Spleen (tissue), 13 donors: ENCODE results near the gene IRS2. TPM values are rescaled to one million over a fixed set of nuclear protein-coding genes. Genes with fewer than 3 reads are reported as not detected.

ENCODE experiments used
- DNase-seq: peaks from one replicate; pipeline ENCODE4 v3.0.0-alpha.2; 2020
- H3K27ac ChIP-seq, 8 donors: fragments of 200-600 bp; sonication (generic) in 7 of 8; 1 replicate in 4 of 8; 2 replicates in 4 of 8; pipeline versions ENCODE4 v1.5.0 to v1.8.0; 2016 to 2021; ENCODE audit warnings: inconsistent platforms in 4 of 8, mild to moderate bottlenecking in 4 of 8, moderate library complexity in 1 of 8
- H3K27me3 ChIP-seq, 7 donors: fragments of 200-600 bp; sonication (generic) in 6 of 7; replicated peaks in 1 of 7; 1 replicate in 4 of 7; 2 replicates in 3 of 7; pipeline versions ENCODE4 v1.5.0 to v1.8.0; 2016 to 2021; ENCODE audit warnings: inconsistent platforms in 3 of 7, mild to moderate bottlenecking in 1 of 7
- H3K36me3 ChIP-seq, 6 donors: fragments of 200-600 bp; sonication (generic) in 5 of 6; 1 replicate in 4 of 6; 2 replicates in 2 of 6; pipeline versions ENCODE4 v1.5.0 to v1.8.0; 2016 to 2021; ENCODE audit warnings: inconsistent platforms in 2 of 6
- H3K4me1 ChIP-seq, 6 donors: fragments of 200-600 bp; sonication (generic) in 5 of 6; 1 replicate in 3 of 6; 2 replicates in 3 of 6; pipeline versions ENCODE4 v1.5.0 to v1.8.0; 2016 to 2021; ENCODE audit warnings: inconsistent platforms in 3 of 6
- H3K4me3 ChIP-seq, 8 donors: fragments of 200-600 bp; sonication (generic) in 7 of 8; 1 replicate in 4 of 8; 2 replicates in 4 of 8; pipeline versions ENCODE4 v1.5.0 to v1.8.0; 2016 to 2021; ENCODE audit warnings: inconsistent platforms in 4 of 8, mild to moderate bottlenecking in 4 of 8, moderate library complexity in 2 of 8
- H3K9me3 ChIP-seq, 8 donors: fragments of 200-600 bp; sonication (generic) in 7 of 8; 1 replicate in 4 of 8; 2 replicates in 4 of 8; pipeline versions ENCODE4 v1.5.0 to v1.8.0; 2016 to 2021; ENCODE audit warnings: inconsistent platforms in 4 of 8
- CTCF ChIP-seq, 11 experiments: fragments of 200-600 bp in 7 of 11; fragments of 450-650 bp in 4 of 11; sonication (generic) in 4 of 11; IDR thresholded peaks in 8 of 11; conservative IDR thresholded peaks in 3 of 11; 1 replicate in 7 of 11; 2 replicates in 4 of 11; pipeline versions ENCODE4 v1.4.0 to v1.8.0; 2016 to 2021; ENCODE audit warnings: antibody characterized with exemption in 11 of 11, inconsistent platforms in 4 of 11, mild to moderate bottlenecking in 1 of 11
- POLR2A ChIP-seq, 3 donors: fragments of 450-650 bp; IDR thresholded peaks; one replicate each; pipeline ENCODE4 v1.5.1; 2017; ENCODE audit warnings: antibody characterized with exemption in 3 of 3, mild to moderate bottlenecking in 1 of 3
- POLR2AphosphoS5 ChIP-seq, 3 donors: sonication (generic); formaldehyde crosslinking; IDR thresholded peaks; one replicate each; pipeline ENCODE4 v1.5.1; 2017; ENCODE audit warnings: antibody characterized with exemption in 3 of 3
- WGBS, 5 donors: extraction: QIAGEN DNeasy Blood & Tissue Kit in 3 of 5; methylation state at CpG; one replicate each; pipeline versions ENCODE4 v1.1.5 to v1.1.7; 2013 to 2018; 5-methylcytosine and 5-hydroxymethylcytosine counted together
- intact Hi-C: fragments of 100-400 bp; cut with DNase I; formaldehyde crosslinking; loops from one replicate; pipeline ENCODE4 v1.15.0; 2023; ENCODE audit warnings: low total_unique reads
- long read RNA-seq, 2 donors: transcript quantifications; one replicate each; lab custom pipeline, GENCODE V29; 2026
- polyA plus RNA-seq, 3 donors: library from polyadenylated mRNA; stranded (reverse); fragments of 200-250 nt; gene quantifications; one replicate each; pipeline ENCODE4 v1.2.1, GENCODE V29; 2013
- total RNA-seq, 7 donors: library from RNA; depleted of rRNA in 3 of 7; stranded (reverse); fragments of >200 nt in 3 of 7; fragmentation: NEBNext Ultra II Directional in 4 of 7; extraction: Animal tissue kit (Norgen Biotek cat#: 25700) in 4 of 7; gene quantifications; one replicate each; pipeline versions ENCODE4 v1.1.0 to v1.2.1, GENCODE V29; 2016 to 2021
- donor health status: healthy with polysubstance abuse.
- donor health status: DM: no; HTN: no; CAD: no; lungs with moderate emphysema.
- donor health status: DM: no; HTN: no; CAD: no.
- donor health status: Bipolar disorder and iron deficiency.
- donor health status: healthy.
- donor health status: DM: no; HTN: no; CAD: no.
- donor health status: DM: yes; HTN: yes; CAD: no.

IRS2 gene, protein sequence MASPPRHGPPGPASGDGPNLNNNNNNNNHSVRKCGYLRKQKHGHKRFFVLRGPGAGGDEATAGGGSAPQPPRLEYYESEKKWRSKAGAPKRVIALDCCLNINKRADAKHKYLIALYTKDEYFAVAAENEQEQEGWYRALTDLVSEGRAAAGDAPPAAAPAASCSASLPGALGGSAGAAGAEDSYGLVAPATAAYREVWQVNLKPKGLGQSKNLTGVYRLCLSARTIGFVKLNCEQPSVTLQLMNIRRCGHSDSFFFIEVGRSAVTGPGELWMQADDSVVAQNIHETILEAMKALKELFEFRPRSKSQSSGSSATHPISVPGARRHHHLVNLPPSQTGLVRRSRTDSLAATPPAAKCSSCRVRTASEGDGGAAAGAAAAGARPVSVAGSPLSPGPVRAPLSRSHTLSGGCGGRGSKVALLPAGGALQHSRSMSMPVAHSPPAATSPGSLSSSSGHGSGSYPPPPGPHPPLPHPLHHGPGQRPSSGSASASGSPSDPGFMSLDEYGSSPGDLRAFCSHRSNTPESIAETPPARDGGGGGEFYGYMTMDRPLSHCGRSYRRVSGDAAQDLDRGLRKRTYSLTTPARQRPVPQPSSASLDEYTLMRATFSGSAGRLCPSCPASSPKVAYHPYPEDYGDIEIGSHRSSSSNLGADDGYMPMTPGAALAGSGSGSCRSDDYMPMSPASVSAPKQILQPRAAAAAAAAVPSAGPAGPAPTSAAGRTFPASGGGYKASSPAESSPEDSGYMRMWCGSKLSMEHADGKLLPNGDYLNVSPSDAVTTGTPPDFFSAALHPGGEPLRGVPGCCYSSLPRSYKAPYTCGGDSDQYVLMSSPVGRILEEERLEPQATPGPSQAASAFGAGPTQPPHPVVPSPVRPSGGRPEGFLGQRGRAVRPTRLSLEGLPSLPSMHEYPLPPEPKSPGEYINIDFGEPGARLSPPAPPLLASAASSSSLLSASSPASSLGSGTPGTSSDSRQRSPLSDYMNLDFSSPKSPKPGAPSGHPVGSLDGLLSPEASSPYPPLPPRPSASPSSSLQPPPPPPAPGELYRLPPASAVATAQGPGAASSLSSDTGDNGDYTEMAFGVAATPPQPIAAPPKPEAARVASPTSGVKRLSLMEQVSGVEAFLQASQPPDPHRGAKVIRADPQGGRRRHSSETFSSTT (N-terminal part only)
- total RNA-seq (10 to 100 TPM in 6 of 7 donors, 1 to 10 TPM in 1; 8.2 to 31.3 (median 17.5) TPM), polyA plus RNA-seq (1 to 10 TPM; 1.4 to 2.5 (median 2.0) TPM)
- long read RNA-seq, donor 1: 0 reads
- long read RNA-seq, donor 2: 0 reads

DNA sequence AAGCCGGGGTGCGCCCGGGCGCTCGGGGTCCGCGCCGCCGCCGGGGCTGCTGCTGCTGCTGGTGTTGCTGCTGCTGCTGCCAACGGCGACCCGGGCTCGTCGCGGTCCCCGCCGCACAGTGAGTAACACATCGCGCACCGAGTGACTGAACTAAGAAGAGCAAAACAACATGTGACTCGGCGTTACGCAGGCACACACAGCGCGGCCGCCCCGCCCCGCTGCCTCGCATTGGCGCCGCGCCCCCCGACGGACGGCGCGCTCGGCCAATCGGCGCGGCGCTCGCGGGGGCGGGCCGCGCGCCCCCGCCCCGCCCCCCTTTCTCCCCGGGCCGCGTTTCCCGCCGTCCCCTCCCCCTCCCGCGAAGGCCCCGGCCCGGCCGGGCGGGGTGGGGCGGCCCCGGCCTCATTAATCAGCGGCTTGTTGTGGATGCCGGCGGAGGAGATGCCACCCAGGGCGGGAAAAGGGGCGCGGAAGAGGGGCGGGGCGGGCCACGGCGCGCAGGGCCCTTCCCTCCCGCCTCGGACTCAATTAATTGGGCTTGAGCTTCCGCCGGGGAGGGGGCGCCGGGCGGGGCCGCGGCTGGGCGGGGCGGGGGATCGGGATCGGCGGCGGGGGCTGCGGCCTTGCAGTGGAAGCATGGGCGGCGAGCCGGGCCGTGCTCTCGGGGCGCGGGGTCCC is at the start of gene IRS2:
IRS2 (minus strand) TSS at position 127 of the 678 bp plus-strand sequence. CDS start 530 bp downstream, outside the sequence.
- Histone ChIP-seq H3K4me3 (peak within 1 kb of the TSS; percentile 62 to 91 (median 75)), H3K9me3 (no peaks in the 10 kb centered on the region), H3K27me3 (peaks cover 0 to 55% (median 5%) of the 10 kb centered on the region in 7 donors), H3K4me1 (peaks cover 5 to 80% (median 32%) of the 10 kb centered on the region in 6 donors), H3K36me3 (peaks cover 0 to 29% (median 23%) of the 10 kb centered on the region in 6 donors), H3K27ac (peak within 1 kb of the TSS; percentile 48 to 96 (median 88))
- no peak for TF ChIP-seq CTCF (IDR thresholded peaks at IDR 0.05 in 8 of 11, conservative IDR thresholded peaks at IDR 0.05 in 3 of 11)
- peak; percentile 99 to 100 (median 99) for TF ChIP-seq POLR2AphosphoS5 (IDR thresholded peaks at IDR 0.05)
- TF ChIP-seq POLR2A (IDR thresholded peaks at IDR 0.05): peak; percentile 77 to 98 (median 94)
- DNase-seq: peak; percentile 98
- 0 to 3% (median 1%) methylated on average over 17 to 98 of the region's 98 CpGs for WGBS, 5 donors
- intact Hi-C loops: loop anchor here (5.0 to 10.0 kb wide), 2 partner anchors 642 to 824 kb away; no protein-coding TSS in a partner anchor

DNA sequence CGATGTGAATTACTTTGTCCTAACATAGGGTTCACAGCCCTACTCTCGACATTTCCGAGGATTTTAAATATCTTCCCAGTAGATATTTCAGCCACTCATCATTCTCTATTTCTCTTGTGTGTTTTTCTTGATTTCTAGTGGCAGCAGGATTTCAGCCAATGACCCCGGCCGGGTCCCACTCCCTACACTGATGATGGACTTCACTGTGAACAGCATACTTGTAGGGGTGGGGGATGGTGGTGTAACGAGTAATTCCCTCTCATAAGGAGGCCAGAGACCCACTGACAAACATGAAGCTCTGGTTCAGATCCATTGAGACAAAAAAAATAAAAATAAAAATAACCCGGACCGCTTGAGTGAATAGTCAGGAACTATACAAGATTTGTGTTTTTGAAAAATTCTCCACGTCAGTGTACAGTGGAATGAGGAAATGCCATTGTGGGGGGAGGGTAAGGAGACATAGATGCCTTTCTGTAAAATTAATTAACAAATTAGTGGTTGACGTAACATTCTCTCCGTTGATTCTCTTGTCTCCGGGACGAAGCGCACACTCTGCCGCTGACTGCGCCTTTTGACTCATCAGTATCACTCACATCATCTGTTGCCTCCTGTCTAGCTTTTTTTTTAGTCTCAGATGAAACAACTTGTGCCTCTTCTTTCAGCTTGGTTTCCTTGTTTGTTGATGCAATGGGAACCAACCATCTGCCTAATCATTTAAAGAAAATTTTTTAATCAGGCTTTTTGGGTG is 48.8 kb upstream of the IRS2 start:
- no peak overlapping the region for H3K4me3 ChIP-seq
- TF ChIP-seq CTCF (IDR thresholded peaks at IDR 0.05 in 8 of 11, conservative IDR thresholded peaks at IDR 0.05 in 3 of 11) (no peak), POLR2A (IDR thresholded peaks at IDR 0.05) (no peak), POLR2AphosphoS5 (IDR thresholded peaks at IDR 0.05) (no peak)
- 74 to 80% (median 76%) methylated on average over 16 of the region's 16 CpGs for WGBS, 5 donors
- no peaks in the 10 kb centered on the region for H3K9me3 ChIP-seq
- intact Hi-C loops: no loop called here
- DNase-seq: no peak
- no peaks in the 10 kb centered on the region for H3K36me3 ChIP-seq
- peaks cover 0 to 48% (median 0%) of the 10 kb centered on the region in 7 donors for H3K27me3 ChIP-seq
- H3K4me1 ChIP-seq: no peaks in the 10 kb centered on the region
- H3K27ac ChIP-seq: no peak overlapping the region

- TF ChIP-seq POLR2AphosphoS5 (IDR thresholded peaks at IDR 0.05) (no peak), POLR2A (IDR thresholded peaks at IDR 0.05) (no peak), CTCF (IDR thresholded peaks at IDR 0.05 in 8 of 11, conservative IDR thresholded peaks at IDR 0.05 in 3 of 11) (no peak)
- H3K9me3 ChIP-seq: no peaks in the 10 kb centered on the region
- H3K4me3 ChIP-seq: no peak overlapping the region
- intact Hi-C loops: no loop called here
- DNase-seq: no peak
- no peak overlapping the region for H3K27ac ChIP-seq
- H3K4me1 ChIP-seq: no peaks in the 10 kb centered on the region
- H3K27me3 ChIP-seq: peaks cover 0 to 46% (median 0%) of the 10 kb centered on the region in 7 donors
- WGBS, 5 donors: 89 to 97% (median 93%) methylated on average over 5 of the region's 5 CpGs
- H3K36me3 ChIP-seq: no peaks in the 10 kb centered on the region
Observed at GRCh38 chr13:109833940-109834339, 47.6 kb upstream of the IRS2 start.
